IMR-90 (cell line): Measurements from ENCODE around the gene LRRC10.

ENCODE experiments used
- BHLHE40 ChIP-seq: fragments of 150-350 bp; IDR thresholded peaks from 2 replicates; pipeline ENCODE4 v1.6.1; 2016; ENCODE audit warnings: mild to moderate bottlenecking, low read depth, low read length
- FOS ChIP-seq: fragments of 150-350 bp; IDR thresholded peaks from 2 replicates; pipeline ENCODE4 v1.6.1; 2016; ENCODE audit warnings: low read depth, low read length
- MAFK ChIP-seq: IDR thresholded peaks from 2 replicates; pipeline ENCODE4 v1.6.1; 2012; ENCODE audit warnings: low read depth, low read length, improper control_type of control experiment
- MXI1 ChIP-seq: IDR thresholded peaks from 2 replicates; pipeline ENCODE4 v1.6.1; 2012; ENCODE audit warnings: low read depth, mild to moderate bottlenecking, low read length, moderate library complexity, borderline replicate concordance
- NFE2L2 ChIP-seq: fragments of 150-350 bp; IDR thresholded peaks from 2 replicates; pipeline ENCODE4 v1.6.1; 2016; ENCODE audit warnings: low read depth, mild to moderate bottlenecking, low read length
- POLR2A ChIP-seq: IDR thresholded peaks from 2 replicates; pipeline ENCODE4 v1.6.1; 2012; ENCODE audit warnings: mild to moderate bottlenecking, low read depth, low read length
- RAD21 ChIP-seq: IDR thresholded peaks from 2 replicates; pipeline ENCODE4 v1.6.1; 2012; ENCODE audit warnings: low read length, improper control_type of control experiment
- RFX5 ChIP-seq: IDR thresholded peaks from 2 replicates; pipeline ENCODE4 v1.8.0; 2012; ENCODE audit warnings: low read depth, mild to moderate bottlenecking, low read length, moderate library complexity
- SMC3 ChIP-seq: fragments of 150-350 bp; IDR thresholded peaks from 2 replicates; pipeline ENCODE4 v1.6.1; 2016; ENCODE audit warnings: low read depth, mild to moderate bottlenecking, antibody characterized with exemption, low read length, moderate library complexity
- TF ChIP-seq, protein P1 (sequence below): conservative IDR thresholded peaks from 2 replicates; pipeline ENCODE4 v1.5.1; 2012; ENCODE audit warnings: mild to moderate bottlenecking, low read depth, low read length, improper control_type of control experiment
- TF ChIP-seq, protein P2 (sequence below): fragments of 150-350 bp; IDR thresholded peaks from 2 replicates; pipeline ENCODE4 v1.6.1; 2017; ENCODE audit warnings: mild to moderate bottlenecking, antibody characterized with exemption, low read length, low read depth
- TF ChIP-seq, protein P3 (sequence below): fragments of 150-350 bp; IDR thresholded peaks from 2 replicates; pipeline ENCODE4 v1.6.1; 2016; ENCODE audit warnings: low read depth, mild to moderate bottlenecking, low read length, moderate library complexity, borderline replicate concordance

DNA sequence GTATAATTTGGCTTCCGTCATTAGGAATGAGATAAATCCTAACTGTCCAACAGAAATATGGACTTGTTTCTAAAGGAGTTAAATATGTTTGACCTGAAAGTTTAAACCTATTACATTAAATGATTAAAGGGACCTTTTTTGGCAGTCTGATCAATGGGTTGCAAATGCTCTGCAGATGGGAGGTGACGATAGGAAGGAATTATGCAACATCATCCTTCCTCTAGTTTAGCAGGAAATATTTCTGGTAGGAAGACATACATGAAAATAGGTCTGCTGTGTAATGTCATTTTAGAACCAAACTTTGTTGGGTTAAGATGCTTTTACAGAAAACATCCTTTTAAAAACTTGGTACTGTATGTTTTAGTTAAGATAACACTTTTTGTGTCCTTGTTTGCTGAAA lies 2.6 kb downstream of the LRRC10 start:
- TF ChIP-seq BHLHE40 (no peak), POLR2A (no peak), RFX5 (no peak), MAFK (no peak), SMC3 (no peak), NFE2L2 (no peak), MXI1 (no peak), FOS (no peak), RAD21 (no peak)
- TF ChIP-seq, protein P1, sequence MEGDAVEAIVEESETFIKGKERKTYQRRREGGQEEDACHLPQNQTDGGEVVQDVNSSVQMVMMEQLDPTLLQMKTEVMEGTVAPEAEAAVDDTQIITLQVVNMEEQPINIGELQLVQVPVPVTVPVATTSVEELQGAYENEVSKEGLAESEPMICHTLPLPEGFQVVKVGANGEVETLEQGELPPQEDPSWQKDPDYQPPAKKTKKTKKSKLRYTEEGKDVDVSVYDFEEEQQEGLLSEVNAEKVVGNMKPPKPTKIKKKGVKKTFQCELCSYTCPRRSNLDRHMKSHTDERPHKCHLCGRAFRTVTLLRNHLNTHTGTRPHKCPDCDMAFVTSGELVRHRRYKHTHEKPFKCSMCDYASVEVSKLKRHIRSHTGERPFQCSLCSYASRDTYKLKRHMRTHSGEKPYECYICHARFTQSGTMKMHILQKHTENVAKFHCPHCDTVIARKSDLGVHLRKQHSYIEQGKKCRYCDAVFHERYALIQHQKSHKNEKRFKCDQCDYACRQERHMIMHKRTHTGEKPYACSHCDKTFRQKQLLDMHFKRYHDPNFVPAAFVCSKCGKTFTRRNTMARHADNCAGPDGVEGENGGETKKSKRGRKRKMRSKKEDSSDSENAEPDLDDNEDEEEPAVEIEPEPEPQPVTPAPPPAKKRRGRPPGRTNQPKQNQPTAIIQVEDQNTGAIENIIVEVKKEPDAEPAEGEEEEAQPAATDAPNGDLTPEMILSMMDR: no peak
- TF ChIP-seq, protein P2, sequence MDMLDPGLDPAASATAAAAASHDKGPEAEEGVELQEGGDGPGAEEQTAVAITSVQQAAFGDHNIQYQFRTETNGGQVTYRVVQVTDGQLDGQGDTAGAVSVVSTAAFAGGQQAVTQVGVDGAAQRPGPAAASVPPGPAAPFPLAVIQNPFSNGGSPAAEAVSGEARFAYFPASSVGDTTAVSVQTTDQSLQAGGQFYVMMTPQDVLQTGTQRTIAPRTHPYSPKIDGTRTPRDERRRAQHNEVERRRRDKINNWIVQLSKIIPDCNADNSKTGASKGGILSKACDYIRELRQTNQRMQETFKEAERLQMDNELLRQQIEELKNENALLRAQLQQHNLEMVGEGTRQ: no peak
- TF ChIP-seq, protein P3, sequence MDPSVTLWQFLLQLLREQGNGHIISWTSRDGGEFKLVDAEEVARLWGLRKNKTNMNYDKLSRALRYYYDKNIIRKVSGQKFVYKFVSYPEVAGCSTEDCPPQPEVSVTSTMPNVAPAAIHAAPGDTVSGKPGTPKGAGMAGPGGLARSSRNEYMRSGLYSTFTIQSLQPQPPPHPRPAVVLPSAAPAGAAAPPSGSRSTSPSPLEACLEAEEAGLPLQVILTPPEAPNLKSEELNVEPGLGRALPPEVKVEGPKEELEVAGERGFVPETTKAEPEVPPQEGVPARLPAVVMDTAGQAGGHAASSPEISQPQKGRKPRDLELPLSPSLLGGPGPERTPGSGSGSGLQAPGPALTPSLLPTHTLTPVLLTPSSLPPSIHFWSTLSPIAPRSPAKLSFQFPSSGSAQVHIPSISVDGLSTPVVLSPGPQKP: no peak
